Measurements from ENCODE around the gene PPM1J.

DNA sequence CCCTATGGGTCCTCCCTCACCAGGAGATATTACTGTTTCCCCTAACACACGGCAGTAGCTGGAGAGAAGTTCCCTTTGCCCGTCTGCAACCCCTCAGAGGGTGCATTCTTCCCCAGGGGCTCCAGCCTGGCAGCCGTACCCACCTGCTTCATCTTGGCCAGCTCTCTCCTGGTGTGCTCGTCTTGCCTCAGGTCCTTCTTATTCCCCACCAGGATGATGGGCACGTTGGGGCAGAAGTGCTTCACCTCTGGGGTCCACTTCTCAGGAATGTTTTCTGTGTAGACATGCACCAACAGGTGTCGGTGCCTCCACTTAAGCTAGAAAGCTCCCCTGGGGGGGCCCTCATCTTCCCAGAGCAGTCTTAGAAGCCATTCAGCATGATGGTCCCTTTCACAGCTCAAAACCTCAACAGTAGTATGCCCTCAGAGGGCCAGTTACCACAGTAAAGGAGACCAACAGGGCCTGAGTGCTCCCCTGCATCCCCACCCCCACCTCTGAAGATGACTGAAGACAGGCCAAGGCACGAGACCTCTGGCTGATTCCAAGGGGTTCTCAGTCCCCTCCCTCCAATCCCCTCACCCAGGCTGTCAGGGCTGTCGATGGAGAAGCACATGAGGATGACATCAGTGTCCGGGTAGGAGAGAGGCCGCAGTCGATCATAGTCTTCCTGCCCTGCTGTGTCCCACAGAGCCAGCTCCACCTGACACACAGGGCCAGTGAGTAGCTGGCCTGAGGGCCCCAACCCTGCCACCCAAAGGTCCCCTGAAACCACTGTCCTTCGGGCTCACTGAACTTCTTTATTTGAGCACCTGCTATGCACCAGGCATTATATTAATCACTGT lies 12.5 kb downstream of the PPM1J start:
- TF ChIP-seq NFYB (CRISPR knock-in tag; conservative IDR thresholded peaks at IDR 0.05; ENCODE audit: low read depth) (no peak), CBFB (CRISPR knock-in tag; IDR thresholded peaks at IDR 0.05; ENCODE audit: low read depth) (no peak), CTCF (IDR thresholded peaks at IDR 0.05) (no peak), ATF2 (CRISPR knock-in tag; IDR thresholded peaks at IDR 0.05; ENCODE audit: borderline replicate concordance, low read depth) (no peak), ZNF263 (CRISPR knock-in tag; IDR thresholded peaks at IDR 0.05; ENCODE audit: low read depth) (no peak)
